ENCODE data around the gene PROK2.

Gene PROK2

DNA sequence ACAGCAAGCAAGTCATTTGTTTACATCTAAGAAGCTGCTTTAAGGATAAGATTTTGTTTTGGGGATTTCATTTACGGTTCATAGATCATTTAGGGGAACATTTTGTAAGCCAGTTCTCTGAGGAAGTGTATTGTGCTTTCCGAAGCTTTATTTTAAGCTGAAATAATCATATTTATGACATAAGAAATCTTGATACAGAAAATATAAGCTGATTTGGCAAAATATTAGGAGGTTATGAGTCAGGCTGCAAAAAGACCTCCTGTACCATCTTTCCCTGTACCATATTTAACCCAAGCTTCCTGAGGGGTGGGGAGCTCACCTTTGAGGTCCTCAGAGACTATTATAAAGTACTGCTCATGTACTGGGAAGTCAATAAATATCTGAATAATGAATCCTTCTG is 51.6 kb downstream of the PROK2 start:
- DNase-seq, result no peak

DNA sequence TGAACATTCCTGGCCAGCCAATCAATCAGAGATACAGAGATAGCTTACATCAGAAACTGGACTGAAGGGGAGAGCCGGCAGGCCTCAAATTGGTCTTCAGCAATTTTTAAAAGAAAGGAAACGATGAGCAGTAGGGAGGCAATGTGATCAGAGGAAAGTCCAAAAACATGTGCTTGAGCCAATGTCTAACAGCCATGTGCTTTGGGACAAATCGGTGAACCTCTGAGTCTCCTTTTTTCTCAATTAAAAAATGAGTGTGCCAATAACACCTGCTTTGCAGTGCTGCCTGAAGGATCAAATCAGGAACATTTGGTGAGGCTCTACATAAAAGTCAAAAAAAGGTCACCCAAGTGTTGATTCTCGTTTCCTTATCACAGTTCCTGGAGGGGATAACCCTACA is 52.3 kb downstream of the PROK2 start:
- DNase-seq, result no peak

DNA sequence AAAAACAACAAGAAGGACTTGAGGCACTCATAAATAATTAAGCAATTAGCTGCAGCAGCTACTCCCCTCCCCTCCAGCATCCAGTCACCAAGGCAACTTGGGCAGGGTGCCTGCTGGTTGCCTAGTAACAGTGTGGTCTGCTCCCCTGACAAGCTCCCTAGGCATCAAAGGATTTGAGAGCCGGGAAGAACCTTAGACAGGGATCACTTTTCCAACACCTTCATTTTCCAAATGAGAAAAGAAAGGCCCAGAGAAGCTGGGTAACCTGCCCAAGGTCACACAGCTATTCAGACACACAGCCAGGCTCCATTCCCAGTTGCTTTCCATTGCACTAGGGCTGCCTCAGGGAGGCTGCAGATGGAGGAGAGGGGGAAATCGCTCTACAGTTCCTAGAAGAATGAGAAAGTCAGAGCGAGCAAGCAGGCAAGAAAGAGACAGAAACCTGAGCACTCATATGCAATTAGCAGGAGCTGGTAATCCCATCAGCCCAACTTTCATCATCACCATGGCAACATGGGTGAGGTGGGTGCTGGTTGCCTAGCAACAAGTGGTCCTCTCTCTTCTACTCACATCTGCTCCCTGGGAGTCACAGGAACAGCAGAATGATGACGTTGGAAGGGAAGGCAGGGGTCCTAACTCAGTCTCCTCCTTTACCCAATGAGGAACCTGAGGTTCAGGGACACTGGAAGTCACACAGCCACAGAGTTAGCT is 56.2 kb downstream of the PROK2 start:
- no peak for DNase-seq

DNA sequence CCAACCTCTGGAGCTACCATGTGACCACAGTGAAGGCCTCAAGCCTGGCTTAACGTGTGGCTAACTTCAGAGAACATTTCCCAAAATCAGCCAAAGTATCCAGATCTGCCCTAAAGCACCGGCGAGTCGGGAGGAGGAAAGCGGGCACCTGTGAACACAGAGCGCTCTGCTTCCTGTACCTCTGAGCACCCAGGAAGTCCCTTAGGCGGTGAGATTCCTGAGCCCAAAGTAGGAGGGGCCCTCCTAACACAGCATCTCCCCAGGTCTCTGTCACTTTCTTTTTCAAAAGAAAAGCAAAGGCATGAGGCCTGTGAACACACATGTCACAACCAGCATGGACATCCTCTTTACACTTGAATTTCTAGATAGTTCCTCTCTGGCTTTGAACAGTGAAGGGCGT is 58.8 kb downstream of the PROK2 start:
- peak; percentile 57 for DNase-seq

DNA sequence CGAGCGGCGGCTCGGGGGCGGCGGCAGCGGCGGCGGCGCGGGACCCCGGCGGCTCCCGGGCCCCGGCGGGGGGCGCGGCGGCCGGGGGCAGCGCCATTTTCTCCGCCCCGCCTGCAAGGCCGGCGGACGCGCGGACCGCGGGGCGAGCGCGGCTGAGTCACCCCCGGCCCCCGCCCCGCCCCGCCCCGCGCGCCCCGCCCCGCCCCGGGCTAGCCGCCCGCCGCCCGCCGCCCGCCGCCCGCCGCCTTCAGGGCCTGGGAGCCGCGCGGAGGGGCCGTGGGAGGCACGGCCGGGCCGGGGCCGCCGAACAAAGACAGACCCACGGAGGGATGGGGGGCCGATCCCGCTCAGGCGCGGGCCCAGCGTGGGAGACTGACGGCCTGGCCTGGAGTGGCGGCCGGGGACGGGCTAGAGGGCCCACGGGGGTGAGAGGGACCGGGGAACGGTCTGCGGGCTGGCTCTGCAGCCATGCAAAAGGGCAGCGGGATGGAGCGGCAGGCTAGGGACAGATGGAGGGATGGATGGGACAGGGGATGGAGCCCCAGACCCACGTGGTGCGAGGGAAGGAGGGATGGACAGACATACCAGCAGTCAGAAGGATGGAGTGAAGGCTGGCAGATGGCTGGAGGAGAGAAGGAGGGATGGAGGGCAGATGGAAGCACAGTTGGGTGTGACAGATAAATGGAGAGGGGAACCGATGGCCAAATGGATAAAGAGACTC is 59.5 kb downstream of the PROK2 start, which contains the start of gene EIF4E3:
TSS of gene EIF4E3 (minus strand) at position 132 of the 721 bp plus-strand sequence. CDS start at position 97, 35 bp downstream.
- peak; percentile 58 for DNase-seq

DNA sequence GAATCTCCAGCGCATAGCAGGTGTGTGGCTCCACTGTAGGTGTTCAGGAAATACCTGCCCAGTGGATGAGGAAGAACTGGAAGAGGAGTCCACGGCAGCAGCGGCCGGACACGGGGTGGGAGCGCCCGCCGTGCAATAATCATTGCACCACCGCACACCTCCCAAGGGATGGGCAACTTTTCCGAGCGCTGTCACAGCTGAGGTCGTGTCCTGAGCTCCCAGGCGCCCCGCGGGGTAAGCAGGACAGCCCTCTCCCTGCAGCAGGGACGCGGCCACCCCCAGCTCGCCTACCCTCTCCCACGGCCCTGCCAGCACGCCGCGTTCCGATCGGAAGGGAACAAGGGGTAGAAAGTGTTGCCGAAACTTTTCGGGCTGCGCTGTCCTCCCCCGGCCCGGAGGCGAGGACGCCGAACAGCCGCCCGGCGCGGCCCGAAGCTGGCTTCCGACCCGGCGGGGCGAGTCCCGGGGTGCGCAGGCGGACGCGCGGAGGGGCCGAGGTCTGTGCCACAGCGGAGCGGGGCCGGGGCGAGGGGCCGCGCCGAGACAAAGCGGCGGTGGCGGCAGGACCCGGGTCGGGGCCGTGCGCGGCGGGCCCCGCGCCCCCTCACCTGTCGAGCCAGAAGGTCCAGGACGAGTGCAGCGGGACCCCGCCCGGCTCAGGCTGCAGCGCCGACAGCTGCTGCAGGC is 60.2 kb downstream of the PROK2 start:
- DNase-seq, result peak; percentile 59

DNA sequence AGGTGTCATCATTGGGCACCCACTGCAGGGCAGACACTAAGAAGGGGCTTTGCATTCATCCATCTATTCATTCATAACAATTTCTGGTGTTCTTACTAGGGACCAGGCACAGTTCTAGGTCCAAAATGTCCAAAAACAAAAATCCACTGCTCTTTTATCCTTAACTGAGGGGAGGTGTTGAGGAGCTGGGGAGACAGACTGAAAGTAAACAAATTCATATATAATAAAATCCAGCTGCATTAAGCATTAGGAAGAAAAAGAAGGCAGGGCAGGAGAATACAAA is 60.8 kb downstream of the PROK2 start:
- no peak for DNase-seq

DNA sequence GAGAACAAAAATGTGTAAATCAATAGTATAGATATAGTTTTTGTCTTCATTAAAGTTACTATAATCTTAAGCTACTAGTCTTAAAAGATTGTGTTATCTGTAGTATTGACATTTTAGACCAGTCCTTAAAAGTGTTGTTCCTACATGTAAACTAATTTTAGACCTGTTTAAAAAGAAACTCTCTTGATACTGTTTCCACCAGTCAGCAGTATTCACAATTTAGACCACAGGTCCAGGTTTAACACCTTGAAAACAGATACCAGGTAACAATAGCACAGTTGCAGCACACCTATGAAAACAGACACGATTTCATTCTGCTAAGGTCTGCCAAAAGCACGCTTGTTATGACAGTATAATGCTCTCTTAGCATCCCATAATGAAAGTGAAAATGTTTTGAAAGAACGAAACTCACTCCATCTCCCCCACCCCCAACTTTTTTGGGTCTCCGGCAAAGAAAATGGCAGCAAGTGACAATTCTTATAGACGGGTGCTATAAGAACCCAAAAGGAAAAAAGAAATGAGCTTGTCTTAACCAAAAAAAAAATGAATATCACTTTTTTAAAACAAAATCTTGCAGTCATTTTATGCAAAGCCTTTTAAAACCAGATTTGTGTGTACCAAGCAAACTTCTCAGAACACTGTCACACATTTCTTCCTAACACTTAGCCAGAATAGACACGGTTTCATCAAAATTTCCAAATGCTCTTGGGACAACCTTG is 61.3 kb downstream of the PROK2 start:
- peak; percentile 64 for DNase-seq

DNA sequence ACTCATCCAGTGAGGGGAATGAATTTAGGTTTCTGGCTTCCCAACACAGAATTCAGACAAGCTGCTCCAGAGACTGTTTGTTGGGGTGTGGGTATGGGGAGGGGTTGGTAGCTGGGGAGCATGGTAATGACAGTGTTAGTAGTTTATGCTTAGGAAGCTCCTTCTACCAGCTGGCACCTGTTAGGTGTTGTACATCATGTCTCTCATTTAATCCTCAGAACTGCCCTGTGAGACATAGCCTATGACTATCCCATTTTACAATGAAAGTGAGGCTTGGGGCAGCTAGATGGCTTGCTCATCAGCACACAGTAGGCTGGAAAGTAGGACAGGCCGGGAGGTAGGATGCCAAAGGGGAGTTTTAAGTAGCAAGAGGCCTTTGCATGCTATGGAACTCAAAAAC is 62.3 kb downstream of the PROK2 start:
- no peak for DNase-seq

All from stimulated activated CD4-positive, alpha-beta T cell treated with anti-CD3 and anti-CD28 coated beads, Interleukin-15, amount 100 ng/mL, for 24 hours (primary cell).